ENCODE measurements around the gene UMOD. TPM values are rescaled to one million over a fixed set of nuclear protein-coding genes. Genes with fewer than 3 reads are reported as not detected.

The UMOD gene
- polyA plus RNA-seq, 3 donors: 99.8 to 156 (median 152) TPM

DNA sequence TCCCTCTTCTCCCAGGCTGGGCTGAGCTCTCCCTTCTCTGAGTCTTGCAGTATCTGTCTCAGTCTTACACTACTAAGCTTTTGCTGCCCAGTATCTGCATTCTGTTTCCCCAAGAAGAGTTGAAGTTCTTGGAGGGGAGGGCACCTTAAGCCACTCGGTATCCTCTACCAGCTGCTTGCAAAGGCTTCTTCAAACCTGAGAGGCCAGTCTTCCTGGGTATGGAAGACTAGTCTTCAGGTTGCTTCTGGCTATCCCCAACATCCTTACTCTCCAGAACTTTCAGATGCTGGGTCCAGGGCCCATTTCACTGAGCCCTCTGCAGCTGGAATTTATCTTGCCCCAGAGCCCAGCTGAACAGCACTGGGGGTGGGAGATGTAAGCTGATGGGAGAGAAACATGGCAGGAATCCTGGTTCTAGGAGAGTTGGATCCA, 45.3 kb downstream of the UMOD start:
- no peak for DNase-seq

DNA sequence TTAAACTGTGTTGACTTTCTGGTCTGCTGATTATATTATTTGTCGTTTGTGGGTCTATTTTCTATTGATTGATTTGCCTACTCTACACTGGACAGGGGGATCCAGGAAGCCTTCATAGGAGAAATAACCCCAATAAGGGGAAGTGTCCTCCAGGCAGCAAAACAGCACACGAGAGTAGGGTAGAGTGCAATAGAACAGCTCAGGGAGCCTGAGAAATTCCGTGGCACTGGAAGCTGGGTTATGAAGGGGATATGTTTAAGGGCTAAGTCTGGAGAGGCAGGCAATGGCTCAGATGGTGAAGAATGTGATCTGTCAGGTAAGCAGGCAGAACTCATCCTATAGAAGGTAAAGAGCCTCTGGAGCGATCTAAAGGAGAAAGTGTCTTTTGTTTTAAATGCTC, 46.1 kb downstream of the UMOD start:
- DNase-seq: no peak

DNA sequence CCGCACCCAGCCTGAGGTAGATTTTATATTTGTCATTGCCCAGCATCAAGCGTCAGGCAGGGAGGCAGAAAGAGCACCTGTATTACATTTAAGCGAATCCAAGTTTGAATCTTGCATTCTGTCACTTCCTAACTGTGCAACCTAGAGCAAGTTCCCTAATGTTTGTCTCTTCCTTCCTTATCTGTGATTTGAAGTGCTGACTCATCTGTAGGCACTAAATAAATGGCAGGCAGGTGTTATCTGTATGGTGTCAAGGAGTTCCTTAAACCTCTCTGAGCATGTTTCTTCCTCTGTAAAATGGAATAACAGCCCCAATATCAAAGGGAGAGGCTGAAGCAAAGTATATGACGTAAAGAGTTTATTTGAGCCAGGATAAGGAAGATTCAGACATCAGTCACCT, 49.5 kb downstream of the UMOD start:
- DNase-seq: no peak

DNA sequence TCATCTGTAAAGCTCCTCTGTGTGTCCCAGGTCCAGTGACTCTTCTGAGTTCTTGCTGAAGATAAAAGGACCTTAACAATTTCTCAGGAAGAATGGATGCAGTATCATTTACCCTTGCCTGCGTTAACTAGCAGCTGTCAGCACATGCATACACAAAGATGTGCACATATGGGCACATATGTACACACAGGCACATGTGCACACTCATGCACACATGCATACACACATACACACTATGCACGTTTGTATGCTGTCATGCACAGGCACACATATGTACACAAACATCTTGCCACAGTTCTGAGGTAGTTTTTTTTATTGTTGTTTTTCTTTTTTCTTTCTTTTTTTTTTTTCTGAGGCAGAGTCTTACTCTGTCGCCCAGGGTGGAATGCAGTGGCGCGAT, 50.1 kb downstream of the UMOD start:
- DNase-seq: no peak

DNA sequence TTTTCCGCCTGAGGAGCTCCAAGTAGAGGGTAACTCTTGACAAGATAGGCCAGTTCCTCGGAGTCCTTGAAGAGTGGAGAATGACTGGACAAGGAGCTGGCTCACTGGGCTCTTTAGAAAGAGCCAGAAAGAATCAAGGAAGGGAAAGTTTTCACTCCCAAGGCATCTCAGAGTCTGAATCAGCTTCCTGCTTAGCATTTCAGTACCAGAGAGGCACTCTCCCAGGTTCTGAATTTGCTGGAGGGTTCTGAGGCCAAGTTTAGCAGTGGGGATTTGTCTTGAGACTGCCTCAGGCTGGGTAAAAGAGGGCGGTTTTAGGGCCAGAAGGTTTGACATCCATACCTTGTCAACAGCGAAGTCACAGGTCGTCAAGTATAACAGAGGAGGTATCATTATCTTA, 50.7 kb downstream of the UMOD start:
- DNase-seq: no peak

DNA sequence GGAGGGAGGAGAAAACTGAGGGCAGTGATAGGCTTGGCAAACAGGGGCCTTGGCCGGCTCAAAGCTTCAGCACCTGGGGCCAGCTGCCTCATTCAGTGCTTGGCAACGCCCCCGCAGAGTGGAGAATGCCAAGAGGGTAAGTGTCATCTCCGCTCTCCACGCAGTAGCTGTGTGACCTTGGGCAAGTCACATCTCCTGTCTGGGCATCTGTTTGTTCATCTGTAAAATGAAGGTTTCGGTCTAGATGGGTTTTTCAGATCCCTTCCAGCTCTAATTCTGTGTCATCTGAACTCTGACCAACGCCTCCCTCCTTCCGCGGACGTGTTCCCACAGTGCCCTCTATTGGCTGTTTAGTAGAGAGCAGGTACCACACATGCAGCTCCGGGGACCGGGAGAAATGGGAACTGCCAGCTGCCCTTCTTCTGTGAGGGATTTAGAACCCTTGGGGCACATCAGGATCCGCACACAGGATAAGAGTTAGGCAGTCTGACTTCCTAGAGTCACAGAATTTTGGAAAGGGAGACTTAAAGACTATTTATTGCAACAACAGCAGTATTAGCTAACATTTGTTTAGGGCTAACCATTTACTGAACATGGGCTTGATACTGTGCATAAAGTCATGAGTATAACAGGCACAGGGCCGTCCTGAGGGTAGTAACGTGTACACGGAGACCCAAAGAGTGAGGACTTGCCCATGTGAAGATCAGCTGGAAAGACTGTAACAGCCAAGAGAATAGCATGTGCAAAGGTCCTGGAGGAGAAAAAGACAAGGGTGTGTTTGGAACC, 52.0 kb downstream of the UMOD start:
- DNase-seq: peak; percentile 27

DNA sequence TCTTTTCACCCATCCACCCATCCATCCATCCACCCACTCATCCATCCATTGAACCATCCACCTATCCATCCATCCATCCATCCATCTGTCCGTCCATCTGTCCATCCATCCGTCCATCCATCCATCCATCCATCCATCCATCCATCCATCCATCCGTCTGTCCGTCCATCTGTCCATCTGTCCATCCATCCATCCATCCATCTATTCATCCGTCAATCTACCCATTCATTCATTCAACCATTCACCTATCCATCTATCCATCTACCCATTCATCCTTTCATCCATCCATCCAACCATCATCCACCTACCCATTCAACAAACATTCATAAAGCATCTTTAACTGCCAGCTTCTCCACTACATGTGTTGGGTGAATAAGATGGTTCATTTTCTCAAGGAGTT, 54.1 kb downstream of the UMOD start:
- no peak for DNase-seq

DNA sequence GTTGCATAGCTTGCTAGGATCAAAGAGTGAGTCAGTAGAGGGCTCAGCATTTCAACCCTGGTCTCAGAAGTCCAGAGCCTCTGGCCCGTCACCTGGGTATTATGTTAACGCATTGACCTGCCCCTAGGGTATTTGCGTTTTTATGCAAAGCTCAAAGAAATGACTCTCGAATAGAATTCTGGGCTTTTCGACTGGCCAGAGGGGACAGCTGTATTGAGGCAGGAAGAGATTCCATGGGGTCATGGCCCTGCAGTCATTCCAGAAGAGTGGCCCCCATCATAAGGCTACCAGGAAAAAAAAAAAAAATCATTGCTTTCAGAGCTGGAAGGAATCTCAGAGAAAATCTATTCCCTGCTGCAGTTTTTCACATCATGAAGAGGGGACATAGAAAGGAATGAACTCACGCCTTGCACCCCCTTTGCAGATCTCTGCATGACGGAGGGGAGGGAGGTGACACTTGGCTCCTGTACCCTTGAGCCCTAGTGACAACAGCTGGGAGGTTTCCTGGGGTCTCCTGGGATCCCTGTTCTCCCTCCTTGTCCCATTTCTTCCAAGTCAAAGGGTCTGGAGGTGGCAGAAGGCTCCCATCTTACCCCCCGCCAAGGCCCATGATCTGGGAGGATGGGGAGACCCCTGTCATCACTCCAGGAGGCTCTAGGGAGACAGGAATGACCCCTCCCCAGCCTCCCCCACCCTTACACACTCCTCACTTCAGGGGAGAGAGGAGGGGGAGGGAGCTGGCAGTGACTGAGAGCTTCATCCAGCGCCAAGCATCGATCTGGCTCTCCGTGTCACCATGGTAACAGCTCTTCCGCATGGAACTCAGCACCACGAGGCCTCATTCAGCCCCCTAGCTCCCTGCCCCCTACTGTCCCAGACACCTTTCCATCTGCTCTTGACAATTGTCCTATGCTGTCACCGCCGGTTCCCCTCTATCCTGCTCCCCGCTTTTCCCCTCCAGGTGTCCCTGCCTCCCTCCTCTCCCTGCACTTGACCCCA, 61.0 kb downstream of the UMOD start:
- no peak for DNase-seq

DNA sequence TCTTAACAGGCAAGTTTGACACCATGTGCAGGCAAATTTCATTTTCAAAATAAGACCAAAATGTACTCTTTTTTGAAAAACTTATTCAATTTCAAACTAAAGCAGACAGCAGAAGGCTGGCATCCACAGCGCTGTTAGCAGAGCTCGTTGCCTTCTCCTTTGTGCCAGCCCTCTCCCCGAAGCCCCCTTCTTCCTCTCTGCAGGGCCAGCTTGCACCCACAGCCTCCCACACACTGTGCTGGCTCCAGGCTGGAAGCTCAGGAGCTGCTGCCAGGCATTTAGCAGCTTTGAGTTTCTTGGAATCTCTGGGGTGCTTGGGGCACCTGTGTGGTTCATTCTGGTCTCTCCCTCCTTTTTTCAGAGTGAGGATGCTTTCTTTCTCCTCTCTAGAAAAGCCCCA, 62.9 kb downstream of the UMOD start:
- DNase-seq: no peak

DNA sequence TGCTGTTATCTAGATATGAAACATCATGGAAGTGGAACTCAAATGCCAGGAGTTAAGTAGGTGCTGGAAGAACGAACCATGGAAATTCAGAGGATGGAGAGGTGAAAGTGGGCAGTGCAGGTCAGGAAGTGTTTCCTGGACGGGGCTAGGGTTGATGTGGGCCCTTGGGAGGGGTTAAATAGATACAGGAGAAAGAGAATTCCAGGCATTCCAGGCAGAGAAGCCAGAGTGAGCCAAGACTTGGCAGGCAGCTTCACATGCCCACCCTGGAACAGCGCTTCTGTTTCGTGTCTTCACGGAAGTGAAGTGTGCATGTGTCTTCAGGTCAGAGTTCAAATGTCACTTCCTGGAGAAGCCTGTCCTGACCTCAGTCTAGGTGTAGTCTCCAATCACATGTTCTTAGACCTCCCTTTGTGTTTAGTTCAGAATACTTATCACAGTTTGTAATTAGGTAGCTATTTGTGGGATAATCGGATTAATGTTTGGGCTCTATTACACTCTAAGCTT, 66.5 kb downstream of the UMOD start:
- DNase-seq: no peak

Other genes starting within 250 kb of the UMOD start
- gene GP2, start 25.2 kb downstream of the UMOD start, polyA plus RNA-seq (ENCODE audit: insufficient read length in 3 of 3): 1 to 10 TPM; 1.3 to 7.9 (median 6.7) TPM
- under 1 TPM in 2 of 3 donors, not detected in 1; 0.11 to 0.19 TPM for gene PDILT, start 52.0 kb upstream of the UMOD start, polyA plus RNA-seq (ENCODE audit: insufficient read length in 3 of 3)
- gene ACSM5, start 56.8 kb upstream of the UMOD start, polyA plus RNA-seq (ENCODE audit: insufficient read length in 3 of 3): 1 to 10 TPM; 4.9 to 6.4 (median 5.2) TPM
- 100 to 1,000 TPM in 1 of 3 donors, 10 to 100 TPM in 2; 62.8 to 102 (median 99.4) TPM for gene ACSM2A, start 98.8 kb upstream of the UMOD start, polyA plus RNA-seq (ENCODE audit: insufficient read length in 3 of 3)
- 10 to 100 TPM; 62.8 to 79.7 (median 70.7) TPM for gene ACSM2B, start 223.7 kb upstream of the UMOD start, polyA plus RNA-seq (ENCODE audit: insufficient read length in 3 of 3)

Data from renal pelvis (tissue), 4 donors.